Smooth muscle cell (in vitro differentiated cells): ENCODE data around the gene OR2AG2. TPM values are rescaled to one million over a fixed set of nuclear protein-coding genes. Genes with fewer than 3 reads are reported as not detected.

Experiments used
- DNase-seq: peaks from one replicate; lab custom pipeline; 2025; ENCODE audit not compliant: unreplicated experiment; lab: John Stamatoyannopoulos, UW
- H2AFZ ChIP-seq: fragments of 200-600 bp; sonication (generic); 2 replicates; pipeline ENCODE4 v1.6.0; 2016; ENCODE audit warnings: antibody characterized with exemption, low read depth, mild to moderate bottlenecking
- H3F3A ChIP-seq: fragments of 200-600 bp; sonication (generic); 2 replicates; pipeline ENCODE4 v1.6.0; 2017; ENCODE audit warnings: antibody characterized with exemption, low read depth
- H3K27ac ChIP-seq: fragments of 200-600 bp; sonication (generic); 2 replicates; pipeline ENCODE4 v1.5.1; 2016; ENCODE audit warnings: low read depth, mild to moderate bottlenecking
- H3K27me3 ChIP-seq: fragments of 200-600 bp; sonication (generic); 2 replicates; pipeline ENCODE4 v1.6.1; 2016; ENCODE audit warnings: low read depth, mild to moderate bottlenecking
- H3K36me3 ChIP-seq: fragments of 200-600 bp; sonication (generic); 2 replicates; pipeline ENCODE4 v1.5.1; 2016; ENCODE audit warnings: low read depth
- H3K4me1 ChIP-seq: fragments of 200-600 bp; sonication (generic); 2 replicates; pipeline ENCODE4 v1.5.1; 2016; ENCODE audit warnings: low read depth
- H3K4me2 ChIP-seq: fragments of 200-600 bp; sonication (generic); 2 replicates; pipeline ENCODE4 v1.6.0; 2016; ENCODE audit warnings: mild to moderate bottlenecking
- H3K4me3 ChIP-seq: fragments of 200-600 bp; sonication (generic); 2 replicates; pipeline ENCODE4 v1.5.1; 2016; ENCODE audit warnings: mild to moderate bottlenecking
- H3K79me2 ChIP-seq: fragments of 200-600 bp; sonication (generic); 2 replicates; pipeline ENCODE4 v1.6.0; 2016; ENCODE audit warnings: low read depth, mild to moderate bottlenecking
- H3K9ac ChIP-seq: fragments of 200-600 bp; sonication (generic); 2 replicates; pipeline ENCODE4 v1.6.0; 2016; ENCODE audit warnings: low read depth
- H3K9me3 ChIP-seq: fragments of 200-600 bp; sonication (generic); replicated peaks from 2 replicates; pipeline ENCODE4 v1.5.1; 2016; ENCODE audit warnings: low read depth
- H4K20me1 ChIP-seq: fragments of 200-600 bp; sonication (generic); 2 replicates; pipeline ENCODE4 v1.6.0; 2016; ENCODE audit warnings: low read depth
- CTCF ChIP-seq: fragments of 200-600 bp; sonication (generic); IDR thresholded peaks from 2 replicates; pipeline ENCODE4 v1.5.1; 2017; ENCODE audit warnings: borderline replicate concordance, mild to moderate bottlenecking, antibody characterized with exemption; ENCODE audit not compliant: insufficient read depth, poor library complexity, severe bottlenecking
- WGBS: methylation state at CpG from one replicate; pipeline ENCODE4 v1.1.7; 2016; ENCODE audit warnings: low lambda C conversion rate; 5-methylcytosine and 5-hydroxymethylcytosine counted together
- polyA plus RNA-seq: library from polyadenylated mRNA; unstranded; fragments of >200 nt; fragmentation: Nextera tagmentation; extraction: Ambion mirVana; gene quantifications from 2 replicates; pipeline ENCODE4 v1.2.1, GENCODE V29; 2016
- total RNA-seq: library from RNA; depleted of rRNA; stranded (reverse); fragments of >200 nt; gene quantifications from 2 replicates; pipeline ENCODE4 v1.2.3, GENCODE V29; 2014

The OR2AG2 gene
- total and polyA plus RNA-seq, 2 experiments from 2014 or later, result 0.13 to 0.23 TPM

- no peak for DNase-seq
- Histone ChIP-seq H4K20me1 (no peaks in the 10 kb centered on the region), H3K4me3 (no peak overlapping the region), H3K4me1 (no peaks in the 10 kb centered on the region), H3K9me3 (no peaks in the 10 kb centered on the region), H3K4me2 (no peak overlapping the region), H3F3A (no peaks in the 10 kb centered on the region), H3K79me2 (no peaks in the 10 kb centered on the region), H3K27ac (no peak overlapping the region), H3K36me3 (no peaks in the 10 kb centered on the region), H2AFZ (no peak overlapping the region), H3K9ac (no peak overlapping the region), H3K27me3 (no peaks in the 10 kb centered on the region)
- no peak for TF ChIP-seq CTCF
- 91% methylated on average over 1 of the region's 1 CpG for WGBS
Observed at GRCh38 chr11:6724013-6724412, 47.8 kb downstream of the OR2AG2 start.

GRCh38 chr11:6721343-6721742, 50.4 kb downstream of the OR2AG2 start:
- H3F3A ChIP-seq, result no peaks in the 10 kb centered on the region
- 92% methylated on average over 1 of the region's 1 CpG for WGBS
- no peaks in the 10 kb centered on the region for H3K4me1 ChIP-seq
- no peaks in the 10 kb centered on the region for H3K27me3 ChIP-seq
- H3K9me3 ChIP-seq, result no peaks in the 10 kb centered on the region
- TF ChIP-seq CTCF, result no peak
- DNase-seq, result no peak
- H3K79me2 ChIP-seq, result no peaks in the 10 kb centered on the region
- no peaks in the 10 kb centered on the region for H4K20me1 ChIP-seq
- H3K27ac ChIP-seq, result no peak overlapping the region
- no peak overlapping the region for H2AFZ ChIP-seq
- no peak overlapping the region for H3K4me3 ChIP-seq
- H3K9ac ChIP-seq, result no peak overlapping the region
- H3K4me2 ChIP-seq, result no peak overlapping the region
- no peaks in the 10 kb centered on the region for H3K36me3 ChIP-seq

- no peak for TF ChIP-seq CTCF
- Histone ChIP-seq H2AFZ (no peak overlapping the region), H4K20me1 (no peaks in the 10 kb centered on the region), H3K9me3 (no peaks in the 10 kb centered on the region), H3K9ac (no peak overlapping the region), H3K4me1 (no peaks in the 10 kb centered on the region), H3K4me2 (no peak overlapping the region), H3F3A (no peaks in the 10 kb centered on the region), H3K27me3 (no peaks in the 10 kb centered on the region), H3K79me2 (no peaks in the 10 kb centered on the region), H3K4me3 (no peak overlapping the region), H3K27ac (no peak overlapping the region), H3K36me3 (no peaks in the 10 kb centered on the region)
- no peak for DNase-seq
- 71% methylated on average over 1 of the region's 1 CpG for WGBS
Observed at GRCh38 chr11:6719576-6719975, 52.2 kb downstream of the OR2AG2 start.

- Histone ChIP-seq H4K20me1 (no peaks in the 10 kb centered on the region), H3K4me3 (no peak overlapping the region), H3K27ac (no peak overlapping the region), H2AFZ (no peak overlapping the region), H3K79me2 (no peaks in the 10 kb centered on the region), H3K36me3 (no peaks in the 10 kb centered on the region), H3K9ac (no peak overlapping the region), H3F3A (no peaks in the 10 kb centered on the region), H3K4me2 (no peak overlapping the region), H3K4me1 (no peaks in the 10 kb centered on the region), H3K27me3 (no peaks in the 10 kb centered on the region), H3K9me3 (no peaks in the 10 kb centered on the region)
- no peak for TF ChIP-seq CTCF
- WGBS, result 87% methylated on average over 3 of the region's 3 CpGs
- DNase-seq, result no peak
Observed at GRCh38 chr11:6717426-6717825, 54.4 kb downstream of the OR2AG2 start.

Other genes starting within 250 kb of the OR2AG2 start
- 10.2 and 13.5 TPM in 2 replicates for gene RRP8, start 168.4 kb downstream of the OR2AG2 start, total RNA-seq
- 23.5 and 24.9 TPM in 2 replicates for gene RRP8, start 168.4 kb downstream of the OR2AG2 start, polyA plus RNA-seq
- gene ILK, start 168.2 kb downstream of the OR2AG2 start, total RNA-seq, result 138 and 166 TPM in 2 replicates
- 236 and 238 TPM in 2 replicates for gene ILK, start 168.2 kb downstream of the OR2AG2 start, polyA plus RNA-seq
- gene TAF10, start 159.8 kb downstream of the OR2AG2 start, total RNA-seq, result 67.9 and 83.3 TPM in 2 replicates
- gene TAF10, start 159.8 kb downstream of the OR2AG2 start, polyA plus RNA-seq, result 373 and 378 TPM in 2 replicates
- 21.6 and 37.3 TPM in 2 replicates for gene TPP1, start 152.6 kb downstream of the OR2AG2 start, total RNA-seq
- 54.1 and 55.4 TPM in 2 replicates for gene TPP1, start 152.6 kb downstream of the OR2AG2 start, polyA plus RNA-seq
- gene DCHS1, start 116.2 kb downstream of the OR2AG2 start, total RNA-seq, result 25.1 and 34.2 TPM in 2 replicates
- gene DCHS1, start 116.2 kb downstream of the OR2AG2 start, polyA plus RNA-seq, result 21.0 and 24.5 TPM in 2 replicates
- 64.0 and 132 TPM in 2 replicates for gene MRPL17, start 88.6 kb downstream of the OR2AG2 start, total RNA-seq
- 77.4 and 98.4 TPM in 2 replicates for gene MRPL17, start 88.6 kb downstream of the OR2AG2 start, polyA plus RNA-seq
- not detected in 2 replicates for gene OR2AG1, start 11.0 kb upstream of the OR2AG2 start, total RNA-seq
- not detected in 2 replicates for gene OR2AG1, start 11.0 kb upstream of the OR2AG2 start, polyA plus RNA-seq
- gene OR6A2, start 27.7 kb upstream of the OR2AG2 start, total RNA-seq, result 0.18 and 0.40 TPM in 2 replicates
- not detected in 2 replicates for gene OR6A2, start 27.7 kb upstream of the OR2AG2 start, polyA plus RNA-seq
- not detected in 2 replicates for gene OR10A5, start 73.7 kb upstream of the OR2AG2 start, total RNA-seq
- gene OR10A5, start 73.7 kb upstream of the OR2AG2 start, polyA plus RNA-seq, result 0.17 TPM in 1 of 2 replicates, not detected in the other
- gene OR10A2, start 91.1 kb upstream of the OR2AG2 start, total RNA-seq, result not detected in 2 replicates
- gene OR10A2, start 91.1 kb upstream of the OR2AG2 start, polyA plus RNA-seq, result 0.06 TPM in 1 of 2 replicates, not detected in the other
- not detected in 2 replicates for gene OR10A4, start 104.6 kb upstream of the OR2AG2 start, total RNA-seq
- not detected in 2 replicates for gene OR10A4, start 104.6 kb upstream of the OR2AG2 start, polyA plus RNA-seq
- 0.13 TPM in 1 of 2 replicates, not detected in the other for gene OR2D2, start 120.5 kb upstream of the OR2AG2 start, total RNA-seq
- not detected in 2 replicates for gene OR2D2, start 120.5 kb upstream of the OR2AG2 start, polyA plus RNA-seq
- not detected in 2 replicates for gene OR2D3, start 149.0 kb upstream of the OR2AG2 start, total RNA-seq
- not detected in 2 replicates for gene OR2D3, start 149.0 kb upstream of the OR2AG2 start, polyA plus RNA-seq
- gene ZNF215, start 154.4 kb upstream of the OR2AG2 start, total RNA-seq, result 5.2 and 9.1 TPM in 2 replicates
- gene ZNF215, start 154.4 kb upstream of the OR2AG2 start, polyA plus RNA-seq, result 2.8 TPM in 2 replicates
- gene ZNF214, start 248.4 kb upstream of the OR2AG2 start, total RNA-seq, result 3.5 and 4.3 TPM in 2 replicates
- 1.8 and 3.1 TPM in 2 replicates for gene ZNF214, start 248.4 kb upstream of the OR2AG2 start, polyA plus RNA-seq
- 0.13 TPM in 1 of 2 replicates, not detected in the other for gene NLRP14, start 248.5 kb upstream of the OR2AG2 start, total RNA-seq
- 0.30 and 0.34 TPM in 2 replicates for gene NLRP14, start 248.5 kb upstream of the OR2AG2 start, polyA plus RNA-seq